Adipocyte (in vitro differentiated cells): ENCODE results near the gene MIOS.

Experiments used
- DNase-seq: peaks from one replicate; pipeline ENCODE4 v3.0.0-alpha.2; 2015; ENCODE audit warnings: low read depth
- H3K27me3 ChIP-seq: replicated peaks from 2 replicates; pipeline ENCODE4 v1.7.0; 2013; ENCODE audit warnings: mild to moderate bottlenecking, low read length, moderate library complexity; ENCODE audit not compliant: control insufficient read depth, insufficient read depth
- H3K36me3 ChIP-seq: 2 replicates; pipeline ENCODE4 v1.7.0; 2013; ENCODE audit warnings: low read length, mild to moderate bottlenecking, moderate library complexity; ENCODE audit not compliant: control insufficient read depth, insufficient read depth, severe bottlenecking
- H3K4me1 ChIP-seq: 2 replicates; pipeline ENCODE4 v1.7.0; 2013; ENCODE audit warnings: mild to moderate bottlenecking, low read length, moderate library complexity; ENCODE audit not compliant: control insufficient read depth, insufficient read depth
- H3K4me3 ChIP-seq: 2 replicates; pipeline ENCODE4 v1.7.0; 2013; ENCODE audit warnings: mild to moderate bottlenecking, low read length, moderate library complexity
- H3K9ac ChIP-seq: 2 replicates; pipeline ENCODE4 v1.7.0; 2013; ENCODE audit warnings: mild to moderate bottlenecking, low read length, moderate library complexity
- H3K9me3 ChIP-seq: 2 replicates; pipeline ENCODE4 v1.7.0; 2013; ENCODE audit warnings: mild to moderate bottlenecking, low read length, moderate library complexity; ENCODE audit not compliant: control insufficient read depth

The MIOS gene

DNA sequence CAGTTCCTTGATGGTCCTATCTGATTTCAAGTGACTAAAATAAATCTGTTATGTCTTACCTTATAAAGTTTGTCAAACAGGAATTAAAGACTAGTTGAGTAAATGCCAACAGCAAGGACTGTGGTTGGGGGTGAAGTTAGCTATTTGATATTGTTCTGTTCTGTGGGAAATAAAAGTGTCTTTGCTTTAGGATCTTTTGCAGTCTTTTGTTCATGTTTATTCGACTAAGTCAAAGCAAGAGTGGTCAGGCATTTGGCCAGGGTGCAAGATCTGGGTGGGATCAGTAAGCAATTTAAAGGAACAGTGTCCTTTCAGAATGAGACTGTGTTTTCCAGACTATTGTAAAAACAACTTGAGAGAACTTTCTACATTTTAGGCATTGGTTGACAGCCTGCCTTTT, 31.0 kb upstream of the MIOS start, which contains the start of gene COL28A1:
COL28A1 (minus strand) TSS at position 183 of the 400 bp plus-strand sequence. CDS start 2,998 bp downstream, outside the sequence.
- H3K4me1 ChIP-seq: no peaks in the 10 kb centered on the region
- DNase-seq: no peak
- no peaks in the 10 kb centered on the region for H3K36me3 ChIP-seq
- no peak within 1 kb of the TSS for H3K9ac ChIP-seq
- no peak within 1 kb of the TSS for H3K4me3 ChIP-seq
- H3K9me3 ChIP-seq: no peaks in the 10 kb centered on the region
- no peaks in the 10 kb centered on the region for H3K27me3 ChIP-seq

DNA sequence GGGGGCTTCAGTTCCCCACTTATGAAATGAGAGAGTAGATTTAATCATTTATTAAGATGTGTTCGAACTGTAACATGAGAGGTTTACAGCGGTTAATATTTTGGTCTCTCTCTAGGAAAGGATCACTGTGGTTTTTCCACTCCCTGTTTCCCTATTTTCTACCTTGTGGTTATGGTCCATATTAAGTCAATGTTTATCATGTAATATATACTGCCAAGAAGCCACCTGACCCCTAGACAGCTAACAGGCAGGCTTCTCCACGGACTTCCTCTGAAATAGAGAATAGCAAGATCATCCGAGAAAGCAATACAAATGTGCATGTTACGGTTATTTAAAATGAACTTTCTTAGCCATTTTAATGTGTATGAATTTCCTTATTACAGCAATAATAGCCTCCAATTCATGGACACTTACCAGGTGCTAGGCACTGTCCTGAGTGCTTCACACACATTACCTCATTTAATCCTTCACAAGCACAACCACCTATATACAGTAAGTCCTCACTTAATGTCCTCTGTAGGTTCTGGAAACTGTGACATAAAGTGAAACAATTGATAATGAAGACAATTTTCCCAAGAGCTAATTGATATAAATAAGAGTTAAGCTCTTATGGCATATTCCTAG, 30.2 kb upstream of the MIOS start:
- Histone ChIP-seq H3K9me3 (no peaks in the 10 kb centered on the region), H3K9ac (no peak overlapping the region), H3K4me1 (no peaks in the 10 kb centered on the region), H3K36me3 (no peaks in the 10 kb centered on the region), H3K27me3 (no peaks in the 10 kb centered on the region), H3K4me3 (no peak overlapping the region)
- no peak for DNase-seq

DNA sequence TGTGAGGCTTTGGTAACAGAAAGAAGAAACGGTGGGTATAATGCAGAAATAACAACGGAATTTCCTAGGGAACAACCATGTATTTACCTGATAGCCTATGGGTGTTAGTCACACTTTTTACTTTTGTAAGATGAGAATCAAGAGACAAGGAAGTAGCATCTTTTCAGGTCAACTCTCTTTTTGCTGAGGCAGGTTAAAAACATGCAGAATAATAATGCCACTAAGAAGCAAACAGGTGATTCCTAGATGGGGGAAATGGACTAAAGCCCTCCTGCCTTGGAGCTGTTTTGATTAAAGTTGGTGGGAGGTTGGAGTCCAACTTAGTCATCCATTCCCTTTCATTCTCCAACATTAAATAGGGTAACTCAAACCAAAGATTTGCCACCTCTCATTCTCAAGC, 29.0 kb upstream of the MIOS start:
- H3K36me3 ChIP-seq: no peaks in the 10 kb centered on the region
- H3K4me1 ChIP-seq: no peaks in the 10 kb centered on the region
- no peaks in the 10 kb centered on the region for H3K27me3 ChIP-seq
- no peaks in the 10 kb centered on the region for H3K9me3 ChIP-seq
- H3K9ac ChIP-seq: no peak overlapping the region
- no peak for DNase-seq
- H3K4me3 ChIP-seq: no peak overlapping the region

DNA sequence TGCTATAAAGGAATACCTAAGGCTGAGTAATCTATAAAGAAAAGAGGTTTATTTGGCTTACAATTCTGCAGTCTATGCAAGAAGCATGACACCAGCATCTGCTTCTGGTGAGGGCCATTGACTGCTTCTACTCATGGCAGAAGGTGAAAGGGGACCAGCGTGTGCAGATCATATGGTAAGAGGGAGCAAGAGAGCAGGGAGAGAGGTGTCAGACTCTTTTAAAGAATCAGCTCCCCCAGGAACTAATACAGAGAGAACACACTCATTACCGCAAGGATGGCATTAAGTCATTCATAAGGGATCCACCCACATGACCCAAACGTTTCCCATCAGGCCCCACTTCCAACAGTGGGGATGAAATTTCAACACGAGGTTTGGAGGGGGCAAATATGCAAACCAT, 27.5 kb upstream of the MIOS start:
- no peaks in the 10 kb centered on the region for H3K36me3 ChIP-seq
- H3K27me3 ChIP-seq: no peaks in the 10 kb centered on the region
- no peaks in the 10 kb centered on the region for H3K4me1 ChIP-seq
- H3K9ac ChIP-seq: no peak overlapping the region
- H3K9me3 ChIP-seq: no peaks in the 10 kb centered on the region
- no peak overlapping the region for H3K4me3 ChIP-seq
- no peak for DNase-seq

DNA sequence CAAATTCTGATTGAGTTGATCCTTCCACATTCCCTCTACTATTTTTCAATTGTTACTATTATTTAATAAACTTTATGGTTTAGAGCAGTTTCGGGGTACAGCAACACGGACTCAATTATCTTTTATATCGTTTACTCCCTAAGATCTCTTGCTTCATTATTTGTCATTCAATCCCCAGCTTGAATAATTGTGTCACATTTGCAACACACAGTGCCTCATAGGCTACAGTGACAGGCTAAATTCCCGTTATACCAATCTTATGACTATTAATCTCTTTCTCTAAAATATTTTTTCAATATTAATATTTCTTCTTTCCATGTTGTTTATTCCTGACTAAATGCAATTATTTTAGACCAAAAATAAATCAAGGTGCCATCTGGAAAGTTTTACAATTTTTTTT, 27.0 kb upstream of the MIOS start:
- Histone ChIP-seq H3K9me3 (no peaks in the 10 kb centered on the region), H3K9ac (no peak overlapping the region), H3K4me3 (no peak overlapping the region), H3K27me3 (no peaks in the 10 kb centered on the region), H3K4me1 (no peaks in the 10 kb centered on the region), H3K36me3 (no peaks in the 10 kb centered on the region)
- no peak for DNase-seq

DNA sequence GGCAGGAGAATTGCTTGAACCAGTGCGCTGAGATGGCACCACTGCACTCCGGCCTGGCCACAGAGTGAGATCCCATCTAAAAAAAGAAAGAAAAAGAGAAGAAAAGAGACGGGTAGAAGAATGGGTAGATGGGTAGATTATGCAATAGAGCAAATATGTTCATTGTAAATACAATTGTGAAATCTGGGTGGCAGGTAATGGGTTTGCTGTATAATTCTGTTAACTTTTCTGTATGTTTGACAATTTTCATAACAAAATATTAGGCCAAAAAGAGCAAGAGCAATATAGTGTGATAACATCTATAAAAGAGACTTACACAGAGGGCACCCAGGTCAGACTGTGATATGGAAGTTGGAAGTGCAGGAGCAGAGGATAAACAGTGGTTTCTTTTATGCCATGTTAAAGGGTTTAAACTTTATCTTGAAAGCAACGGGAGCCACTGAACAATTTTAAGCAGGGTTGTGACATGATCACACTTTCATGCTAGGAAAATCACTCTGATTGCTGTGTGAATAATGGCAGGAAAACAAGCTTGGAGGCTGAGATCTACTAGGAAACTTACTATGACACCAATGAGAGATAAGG, 24.3 kb upstream of the MIOS start:
- Histone ChIP-seq H3K36me3 (no peaks in the 10 kb centered on the region), H3K27me3 (no peaks in the 10 kb centered on the region), H3K4me1 (no peaks in the 10 kb centered on the region), H3K9ac (no peak overlapping the region), H3K4me3 (no peak overlapping the region), H3K9me3 (no peaks in the 10 kb centered on the region)
- DNase-seq: no peak

DNA sequence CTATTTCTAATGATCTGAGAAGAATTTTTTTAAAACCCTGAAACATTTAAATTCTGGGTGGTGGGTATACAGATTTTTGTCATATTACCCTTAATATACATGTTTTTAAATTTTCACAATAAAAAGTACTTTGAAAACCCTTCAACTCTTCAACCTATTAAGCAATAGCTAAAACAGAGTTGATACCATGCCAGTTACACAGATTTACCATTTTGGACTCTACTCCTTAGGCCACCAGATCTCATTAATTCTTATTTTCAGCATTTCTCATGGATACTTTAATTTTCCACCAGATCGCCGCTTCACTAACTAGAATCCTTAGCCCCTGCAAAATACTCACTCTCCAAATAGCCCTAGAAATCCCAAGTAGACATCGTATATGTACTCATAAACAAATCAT, 18.3 kb upstream of the MIOS start:
- no peak for DNase-seq
- Histone ChIP-seq H3K9ac (no peak overlapping the region), H3K9me3 (no peaks in the 10 kb centered on the region), H3K27me3 (no peaks in the 10 kb centered on the region), H3K36me3 (no peaks in the 10 kb centered on the region), H3K4me1 (peaks cover 4% of the 10 kb centered on the region), H3K4me3 (no peak overlapping the region)

DNA sequence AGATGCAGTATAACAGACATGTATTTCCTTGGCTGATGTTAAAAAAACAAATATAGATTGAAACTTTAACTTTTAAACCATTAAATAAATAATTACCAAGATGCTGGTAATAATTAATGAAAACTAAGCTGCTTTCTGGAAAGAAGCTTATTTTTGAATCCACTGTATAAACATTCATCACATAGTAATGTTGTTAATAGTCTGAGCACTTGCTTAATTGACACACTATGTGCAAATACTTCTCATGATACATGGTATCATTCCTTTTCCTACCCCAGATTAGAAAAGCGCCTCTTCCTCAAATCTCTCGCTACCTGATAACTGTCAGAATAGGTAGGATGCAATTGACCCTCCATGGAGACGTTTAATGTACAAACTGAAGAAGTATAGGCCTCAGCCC, 16.0 kb upstream of the MIOS start:
- no peak overlapping the region for H3K9ac ChIP-seq
- H3K27me3 ChIP-seq: no peaks in the 10 kb centered on the region
- no peaks in the 10 kb centered on the region for H3K9me3 ChIP-seq
- no peak overlapping the region for H3K4me3 ChIP-seq
- H3K36me3 ChIP-seq: no peaks in the 10 kb centered on the region
- DNase-seq: no peak
- peaks cover 17% of the 10 kb centered on the region for H3K4me1 ChIP-seq

DNA sequence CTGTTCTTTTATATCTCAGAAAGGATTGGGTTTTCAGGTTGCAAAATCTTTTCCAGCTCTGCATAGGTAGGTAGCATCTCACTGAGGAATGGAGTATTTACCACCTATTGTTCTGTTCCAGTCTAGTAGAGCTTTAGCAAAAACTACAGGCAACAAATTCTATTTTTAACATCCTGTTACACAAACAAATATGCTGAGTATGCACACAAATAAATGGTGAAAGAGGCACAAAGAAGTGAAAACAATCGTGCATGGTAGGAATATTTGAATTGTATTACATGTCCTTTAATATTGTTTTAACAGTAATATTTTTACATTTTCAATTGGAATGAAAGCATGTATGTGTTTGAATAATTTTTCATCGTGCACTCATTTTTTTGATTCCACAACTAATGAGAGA, 14.5 kb upstream of the MIOS start:
- Histone ChIP-seq H3K9ac (no peak overlapping the region), H3K4me1 (peaks cover 17% of the 10 kb centered on the region), H3K36me3 (no peaks in the 10 kb centered on the region), H3K4me3 (no peak overlapping the region), H3K27me3 (no peaks in the 10 kb centered on the region), H3K9me3 (no peaks in the 10 kb centered on the region)
- no peak for DNase-seq

DNA sequence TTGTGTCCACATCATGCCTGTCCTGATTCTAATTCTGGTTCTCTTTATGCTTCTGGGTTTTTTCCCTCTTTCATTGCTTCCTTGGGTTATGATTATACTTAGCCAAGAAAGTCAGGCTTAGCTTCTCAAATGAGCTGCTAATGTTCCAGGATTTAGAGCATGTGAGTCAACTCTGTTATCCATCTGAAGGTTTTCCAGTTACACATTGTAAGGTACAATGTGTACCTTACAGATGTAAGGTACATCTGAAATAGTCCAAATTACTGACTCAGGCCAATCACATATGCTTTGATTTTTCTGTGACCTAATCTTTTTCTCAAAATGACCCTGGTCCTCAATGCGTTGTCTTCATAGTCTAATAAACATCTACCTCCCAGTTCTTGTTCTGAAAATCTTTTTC, 13.3 kb upstream of the MIOS start:
- no peak overlapping the region for H3K9ac ChIP-seq
- DNase-seq: no peak
- no peaks in the 10 kb centered on the region for H3K27me3 ChIP-seq
- peaks cover 17% of the 10 kb centered on the region for H3K4me1 ChIP-seq
- H3K4me3 ChIP-seq: no peak overlapping the region
- peaks cover 2% of the 10 kb centered on the region for H3K9me3 ChIP-seq
- H3K36me3 ChIP-seq: no peaks in the 10 kb centered on the region

DNA sequence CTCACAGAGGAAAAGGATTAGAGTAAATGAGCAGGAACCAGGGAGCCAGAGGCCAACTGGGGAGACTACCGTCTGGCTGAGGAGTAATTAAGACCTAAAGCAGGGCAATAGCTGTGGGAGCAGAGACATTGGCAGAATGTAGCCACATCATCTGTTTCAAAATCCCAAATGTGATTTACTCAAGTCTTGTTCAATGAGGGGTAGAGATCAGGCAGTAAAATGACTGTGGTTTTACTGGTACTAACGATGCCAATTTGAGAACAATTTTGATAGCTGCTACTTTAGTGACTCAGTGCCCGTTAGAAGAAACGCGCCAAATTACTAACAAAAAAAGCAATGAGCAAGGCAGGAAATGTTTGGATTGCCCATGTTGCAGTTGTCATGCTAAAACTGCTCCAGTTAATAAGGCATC, 12.7 kb upstream of the MIOS start:
- no peak overlapping the region for H3K9ac ChIP-seq
- no peaks in the 10 kb centered on the region for H3K27me3 ChIP-seq
- H3K36me3 ChIP-seq: no peaks in the 10 kb centered on the region
- no peak overlapping the region for H3K4me3 ChIP-seq
- H3K4me1 ChIP-seq: peaks cover 17% of the 10 kb centered on the region
- H3K9me3 ChIP-seq: peaks cover 2% of the 10 kb centered on the region
- DNase-seq: peak; percentile 75
